MM.1S (cell line): Measurements from ENCODE around the gene GCNT3.

Source experiments
- DNase-seq: peaks from one replicate; pipeline ENCODE4 v3.0.0-alpha.2; 2015
- H2AFZ ChIP-seq: fragments of 300-600 bp; sonication (generic); 2 replicates; pipeline ENCODE4 v1.6.0; 2016; ENCODE audit warnings: antibody characterized with exemption, low read length
- H3F3A ChIP-seq: fragments of 300-600 bp; sonication (generic); 2 replicates; pipeline ENCODE4 v1.6.1; 2016; ENCODE audit warnings: mild to moderate bottlenecking, antibody characterized with exemption, low read length, moderate library complexity, mixed read lengths; ENCODE audit not compliant: insufficient read depth
- H3K27ac ChIP-seq: fragments of 300-600 bp; sonication (generic); 2 replicates; pipeline ENCODE4 v1.5.1; 2016; ENCODE audit warnings: mild to moderate bottlenecking, low read length
- H3K27me3 ChIP-seq: fragments of 300-600 bp; sonication (generic); replicated peaks from 2 replicates; pipeline ENCODE4 v1.6.0; 2016; ENCODE audit warnings: low read length; ENCODE audit not compliant: insufficient read depth
- H3K36me3 ChIP-seq: fragments of 300-600 bp; sonication (generic); replicated peaks from 2 replicates; pipeline ENCODE4 v1.6.1; 2016; ENCODE audit warnings: mild to moderate bottlenecking, low read length, mixed read lengths; ENCODE audit not compliant: insufficient read depth
- H3K4me1 ChIP-seq: fragments of 300-600 bp; sonication (generic); 2 replicates; pipeline ENCODE4 v1.6.1; 2016; ENCODE audit warnings: low read length, mixed read lengths
- H3K4me2 ChIP-seq: fragments of 300-600 bp; sonication (generic); 2 replicates; pipeline ENCODE4 v1.6.0; 2016; ENCODE audit warnings: low read depth, low read length
- H3K4me3 ChIP-seq: fragments of 300-600 bp; sonication (generic); 2 replicates; pipeline ENCODE4 v1.5.1; 2016; ENCODE audit warnings: low read length, mixed read lengths
- H3K79me2 ChIP-seq: fragments of 300-600 bp; sonication (generic); 2 replicates; pipeline ENCODE4 v1.6.1; 2016; ENCODE audit warnings: mixed run types, low read length, mixed read lengths
- H3K9ac ChIP-seq: fragments of 300-600 bp; sonication (generic); 2 replicates; pipeline ENCODE4 v1.6.1; 2016; ENCODE audit warnings: low read length, mixed read lengths
- H3K9me2 ChIP-seq: fragments of 300-600 bp; sonication (generic); replicated peaks from 2 replicates; pipeline ENCODE4 v1.6.1; 2016; ENCODE audit warnings: mild to moderate bottlenecking, low read length, mixed read lengths; ENCODE audit not compliant: insufficient read depth
- H3K9me3 ChIP-seq: fragments of 300-600 bp; sonication (generic); replicated peaks from 2 replicates; pipeline ENCODE4 v1.6.1; 2016; ENCODE audit warnings: mild to moderate bottlenecking, low read length, mixed read lengths; ENCODE audit not compliant: insufficient read depth
- H4K20me1 ChIP-seq: fragments of 300-600 bp; sonication (generic); 2 replicates; pipeline ENCODE4 v1.6.1; 2016; ENCODE audit warnings: mild to moderate bottlenecking, low read length, moderate library complexity, mixed read lengths; ENCODE audit not compliant: insufficient read depth
- CTCF ChIP-seq: fragments of 300-600 bp; sonication (generic); IDR thresholded peaks from 2 replicates; pipeline ENCODE4 v1.5.1; 2016; ENCODE audit warnings: antibody characterized with exemption, low read length, mixed read lengths
- EZH2 ChIP-seq: fragments of 300-600 bp; sonication (generic); optimal IDR thresholded peaks from 2 replicates; pipeline ENCODE3; 2017; ENCODE audit warnings: low read depth, mild to moderate bottlenecking, antibody characterized with exemption, low read length, mixed read lengths
- EZH2phosphoT487 ChIP-seq: fragments of 300-600 bp; sonication (generic); IDR thresholded peaks from 2 replicates; pipeline ENCODE4 v1.6.1; 2018; ENCODE audit warnings: antibody characterized with exemption, low read length

Gene GCNT3

GRCh38 chr15:59609730-59610712 is 1.6 kb upstream of the GCNT3 start:
- H3K9me2 ChIP-seq: no peaks in the 10 kb centered on the region
- no peak for TF ChIP-seq CTCF
- no peak for TF ChIP-seq EZH2
- TF ChIP-seq EZH2phosphoT487: no peak
- no peaks in the 10 kb centered on the region for H3K79me2 ChIP-seq
- no peaks in the 10 kb centered on the region for H4K20me1 ChIP-seq
- no peak overlapping the region for H2AFZ ChIP-seq
- H3K4me2 ChIP-seq: no peak overlapping the region
- no peaks in the 10 kb centered on the region for H3F3A ChIP-seq
- no peaks in the 10 kb centered on the region for H3K9me3 ChIP-seq
- no peak overlapping the region for H3K4me3 ChIP-seq
- no peak overlapping the region for H3K9ac ChIP-seq
- no peak for DNase-seq
- no peak overlapping the region for H3K27ac ChIP-seq
- H3K4me1 ChIP-seq: peaks cover 4% of the 10 kb centered on the region
- no peaks in the 10 kb centered on the region for H3K27me3 ChIP-seq
- H3K36me3 ChIP-seq: no peaks in the 10 kb centered on the region

GRCh38 chr15:59614153-59614552 is 2.6 kb downstream of the GCNT3 start:
- no peak overlapping the region for H3K4me3 ChIP-seq
- no peak overlapping the region for H3K4me2 ChIP-seq
- no peaks in the 10 kb centered on the region for H3K27me3 ChIP-seq
- H3K9me3 ChIP-seq: no peaks in the 10 kb centered on the region
- no peak overlapping the region for H3K27ac ChIP-seq
- H2AFZ ChIP-seq: no peak overlapping the region
- H3K9me2 ChIP-seq: no peaks in the 10 kb centered on the region
- no peaks in the 10 kb centered on the region for H3K79me2 ChIP-seq
- H3F3A ChIP-seq: no peaks in the 10 kb centered on the region
- no peak for DNase-seq
- H3K9ac ChIP-seq: no peak overlapping the region
- no peaks in the 10 kb centered on the region for H3K36me3 ChIP-seq
- H3K4me1 ChIP-seq: peaks cover 7% of the 10 kb centered on the region
- TF ChIP-seq EZH2phosphoT487: no peak
- TF ChIP-seq EZH2: no peak
- TF ChIP-seq CTCF: no peak
- no peaks in the 10 kb centered on the region for H4K20me1 ChIP-seq

- H3K27ac ChIP-seq: no peak overlapping the region
- H3F3A ChIP-seq: no peaks in the 10 kb centered on the region
- H2AFZ ChIP-seq: 0 out of 2 replicates have a peak overlapping the region, but pooled peaks have one; percentile 100
Observed at GRCh38 chr15:59615661-59616060, 4.1 kb downstream of the GCNT3 start.

More at GRCh38 chr15:59615661-59616060, 4.1 kb downstream of the GCNT3 start:
- H3K9ac ChIP-seq: no peak overlapping the region
- no peaks in the 10 kb centered on the region for H3K27me3 ChIP-seq
- no peaks in the 10 kb centered on the region for H3K9me2 ChIP-seq
- no peaks in the 10 kb centered on the region for H4K20me1 ChIP-seq
- no peaks in the 10 kb centered on the region for H3K79me2 ChIP-seq
- no peak overlapping the region for H3K4me3 ChIP-seq
- H3K9me3 ChIP-seq: no peaks in the 10 kb centered on the region
- no peaks in the 10 kb centered on the region for H3K36me3 ChIP-seq
- no peak for TF ChIP-seq CTCF
- peaks cover 7% of the 10 kb centered on the region for H3K4me1 ChIP-seq
- DNase-seq: no peak
- no peak overlapping the region for H3K4me2 ChIP-seq
